Endothelial cell (in vitro differentiated cells): ENCODE data around the gene HSPA12A. TPM values are rescaled to one million over a fixed set of nuclear protein-coding genes. Genes with fewer than 3 reads are reported as not detected.

ENCODE experiments used
- DNase-seq: peaks from one replicate; pipeline ENCODE4 v3.0.0; 2021; ENCODE audit warnings: low spot score
- H3K27ac Mint-ChIP-seq: one replicate; pipeline ENCODE4 v1.8.0; 2021; ENCODE audit warnings: mixed read lengths, inconsistent platforms; ENCODE audit not compliant: unreplicated experiment
- H3K27me3 Mint-ChIP-seq: one replicate; pipeline ENCODE4 v1.8.0; 2021; ENCODE audit warnings: mild to moderate bottlenecking, moderate library complexity, mixed read lengths, inconsistent platforms; ENCODE audit not compliant: unreplicated experiment
- H3K36me3 Mint-ChIP-seq: one replicate; pipeline ENCODE4 v1.8.0; 2021; ENCODE audit warnings: mild to moderate bottlenecking, low read depth, mixed read lengths, inconsistent platforms; ENCODE audit not compliant: unreplicated experiment
- H3K4me1 Mint-ChIP-seq: one replicate; pipeline ENCODE4 v1.8.0; 2021; ENCODE audit warnings: mild to moderate bottlenecking, mixed read lengths, inconsistent platforms; ENCODE audit not compliant: unreplicated experiment
- H3K4me3 Mint-ChIP-seq: one replicate; pipeline ENCODE4 v1.8.0; 2021; ENCODE audit warnings: mild to moderate bottlenecking, mixed read lengths, inconsistent platforms; ENCODE audit not compliant: unreplicated experiment
- H3K9me3 Mint-ChIP-seq: one replicate; pipeline ENCODE4 v1.8.0; 2021; ENCODE audit warnings: mixed read lengths, inconsistent platforms; ENCODE audit not compliant: unreplicated experiment
- CTCF ChIP-seq: fragments of 200-600 bp; sonication (generic); IDR thresholded peaks from one replicate; pipeline ENCODE4 v1.5.0; 2021; ENCODE audit warnings: antibody characterized with exemption; ENCODE audit not compliant: unreplicated experiment
- total RNA-seq: library from RNA; stranded (reverse); fragmentation: NEBNext Ultra II Directional; extraction: Animal tissue kit (Norgen Biotek cat#: 25700); gene quantifications from one replicate; pipeline ENCODE4 v1.2.1, GENCODE V29; 2021; ENCODE audit not compliant: unreplicated experiment

HSPA12A gene
- total RNA-seq, 1 donor from 2014 or later, result 2.8 TPM

DNA sequence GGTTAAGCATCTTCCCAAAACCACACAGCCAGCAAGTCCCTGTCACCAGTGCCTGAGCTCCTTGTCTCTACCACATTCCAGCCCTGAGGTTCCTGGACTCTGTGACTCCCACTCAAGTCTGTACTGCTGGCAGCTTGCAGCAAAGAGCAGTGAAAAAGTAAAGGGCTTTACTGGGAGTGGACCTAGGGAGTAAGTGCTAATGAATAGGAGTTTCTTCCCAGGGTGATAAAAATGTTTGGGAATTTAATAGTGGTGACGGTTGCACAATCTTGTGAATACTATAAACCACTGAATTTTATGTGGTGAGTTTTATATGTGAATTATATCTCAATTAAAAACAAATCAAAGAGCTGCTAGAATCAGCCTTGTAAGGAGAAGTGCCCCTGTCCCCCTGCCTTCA, 22.6 kb downstream of the HSPA12A start:
- Mint-ChIP-seq H3K27ac (no peak overlapping the region), H3K4me1 (no peaks in the 10 kb centered on the region), H3K27me3 (no peaks in the 10 kb centered on the region), H3K4me3 (no peak overlapping the region), H3K9me3 (no peaks in the 10 kb centered on the region), H3K36me3 (no peaks in the 10 kb centered on the region)
- no peak for TF ChIP-seq CTCF
- DNase-seq, result no peak

GRCh38 chr10:116718058-116718457, 24.3 kb downstream of the HSPA12A start:
- Mint-ChIP-seq H3K27ac (no peak overlapping the region), H3K36me3 (no peaks in the 10 kb centered on the region), H3K9me3 (no peaks in the 10 kb centered on the region), H3K4me1 (no peaks in the 10 kb centered on the region), H3K4me3 (no peak overlapping the region), H3K27me3 (peaks cover 2% of the 10 kb centered on the region)
- DNase-seq, result no peak
- TF ChIP-seq CTCF, result no peak

GRCh38 chr10:116716381-116716780, 26.0 kb downstream of the HSPA12A start:
- Mint-ChIP-seq H3K27me3 (peaks cover 2% of the 10 kb centered on the region), H3K9me3 (no peaks in the 10 kb centered on the region), H3K4me1 (no peaks in the 10 kb centered on the region), H3K27ac (no peak overlapping the region), H3K4me3 (no peak overlapping the region), H3K36me3 (no peaks in the 10 kb centered on the region)
- TF ChIP-seq CTCF, result no peak
- no peak for DNase-seq

DNA sequence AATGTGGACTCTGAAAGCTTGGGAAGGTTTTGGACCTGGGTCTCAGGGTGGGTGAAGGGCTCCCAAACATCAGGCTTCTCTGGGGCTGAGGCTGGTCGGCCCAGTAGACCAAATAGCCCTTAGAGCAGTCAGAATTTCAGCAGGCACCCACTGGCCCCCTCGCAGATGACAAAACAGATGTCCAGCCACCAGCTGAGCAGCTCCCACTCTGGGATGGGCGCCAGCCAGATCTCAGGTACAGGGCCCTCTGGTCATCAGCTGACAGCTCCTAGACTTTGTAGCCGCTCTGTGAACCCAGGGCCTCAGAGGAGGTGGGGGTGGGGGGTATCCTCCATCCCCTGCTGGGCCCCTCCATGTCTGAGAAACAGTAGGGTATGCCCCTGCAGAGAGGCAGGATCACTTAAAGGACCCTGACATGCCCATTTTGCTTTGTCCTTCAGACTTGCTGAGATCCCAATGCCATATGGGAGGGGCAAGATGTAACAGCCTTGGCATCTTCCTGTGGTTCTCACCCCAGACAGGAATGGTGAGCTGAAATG, 26.5 kb downstream of the HSPA12A start:
- H3K36me3 Mint-ChIP-seq, result no peaks in the 10 kb centered on the region
- no peaks in the 10 kb centered on the region for H3K4me1 Mint-ChIP-seq
- no peaks in the 10 kb centered on the region for H3K9me3 Mint-ChIP-seq
- no peak for DNase-seq
- H3K27ac Mint-ChIP-seq, result no peak overlapping the region
- no peak overlapping the region for H3K4me3 Mint-ChIP-seq
- TF ChIP-seq CTCF, result no peak
- peaks cover 2% of the 10 kb centered on the region for H3K27me3 Mint-ChIP-seq

GRCh38 chr10:116715341-116715740, 27.0 kb downstream of the HSPA12A start:
- Mint-ChIP-seq H3K27ac (no peak overlapping the region), H3K4me3 (no peak overlapping the region), H3K9me3 (no peaks in the 10 kb centered on the region), H3K36me3 (no peaks in the 10 kb centered on the region), H3K4me1 (no peaks in the 10 kb centered on the region), H3K27me3 (peaks cover 2% of the 10 kb centered on the region)
- no peak for DNase-seq
- no peak for TF ChIP-seq CTCF
